Measurements from ENCODE around the gene TSPAN18. TPM values are rescaled to one million over a fixed set of nuclear protein-coding genes. Genes with fewer than 3 reads are reported as not detected.

Gene TSPAN18
- total RNA-seq, 1 experiment from 2014 or later: 18.3 TPM

DNA sequence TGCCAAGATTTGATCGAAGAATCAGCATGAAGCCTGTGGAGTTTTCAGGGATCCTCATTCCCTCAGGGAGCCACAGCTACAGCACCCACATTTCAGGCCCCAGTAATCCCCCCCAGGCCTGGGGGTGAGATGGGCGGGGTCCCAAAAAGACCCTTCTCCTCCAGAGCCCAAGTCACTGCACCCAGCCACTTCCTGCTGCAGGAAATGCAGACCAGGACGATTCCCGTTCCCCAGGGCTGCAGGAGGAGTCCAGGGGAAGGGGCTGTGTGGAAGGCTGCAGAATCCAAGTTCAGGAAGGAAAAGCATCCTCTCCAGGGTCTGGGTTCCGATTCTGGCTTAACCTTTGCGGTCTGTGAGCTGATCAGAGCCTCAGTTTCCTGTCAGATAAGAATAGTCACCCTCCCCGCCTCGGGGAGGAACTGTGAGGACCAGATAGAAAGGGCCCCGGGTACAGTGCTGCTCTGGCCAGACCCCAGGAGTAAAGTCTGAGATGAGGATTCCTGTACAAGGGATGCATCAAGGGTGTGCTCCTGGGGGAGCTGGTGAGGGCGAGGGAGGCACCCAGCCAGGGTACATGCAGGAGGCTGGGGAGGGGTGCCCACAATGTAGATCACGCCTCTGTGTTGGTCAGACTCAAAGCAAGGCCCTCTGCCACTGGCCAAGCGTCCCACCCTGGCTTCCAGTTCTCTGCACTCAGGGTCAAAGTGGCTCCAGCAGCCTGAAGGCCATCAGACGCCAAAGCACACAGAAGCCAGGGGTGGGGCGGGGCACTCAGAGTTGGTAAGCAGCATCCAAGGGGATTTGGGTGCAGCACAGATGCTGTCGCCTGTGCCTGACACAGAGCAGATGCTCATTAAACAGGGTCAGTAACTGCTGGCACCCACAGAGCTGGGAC, 254.0 kb downstream of the TSPAN18 start:
- Histone ChIP-seq H3K9me2 (ENCODE audit: insufficient read depth) (no peaks in the 10 kb centered on the region), H2AFZ (ENCODE audit: low read depth, low read length, poor library complexity, severe bottlenecking) (no peak overlapping the region), H3K4me3 (replicated peaks in 1 of 2; ENCODE audit: low read depth in 1 of 2, low read length in 2 of 2) (no peak overlapping the region), H3K27me3 (ENCODE audit: insufficient read depth, low read length) (peaks cover 2% of the 10 kb centered on the region; the same call in 1 of the 2 replicates), H3K36me3 (ENCODE audit: control insufficient read depth in 1 of 2, insufficient read depth in 2 of 2, low read length in 2 of 2) (no peaks in the 10 kb centered on the region), H4K20me1 (ENCODE audit: insufficient read depth) (no peaks in the 10 kb centered on the region), H3K4me2 (ENCODE audit: low read length) (no peak overlapping the region), H3K4me1 (ENCODE audit: control insufficient read depth in 1 of 2, insufficient read depth in 2 of 2, low read length in 2 of 2) (peaks cover 15 to 20% of the 10 kb centered on the region in 2 experiments), H3K27ac (ENCODE audit: low read depth, low read length) (no peak overlapping the region), H3K79me2 (ENCODE audit: insufficient read depth, low read length) (no peaks in the 10 kb centered on the region), H3K9ac (ENCODE audit: low read length) (no peak overlapping the region), H3K9me3 (ENCODE audit: control insufficient read depth in 1 of 2, insufficient read depth in 1 of 2, low read depth in 1 of 2, low read length in 2 of 2) (no peaks in the 10 kb centered on the region)
- POLR2A ChIA-PET: no interaction called here
- DNase-seq (ENCODE audit: low read depth, low spot score) (no peak), ATAC-seq (no peak)
- TF ChIP-seq ZNF274 (IDR thresholded peaks at IDR 0.05; ENCODE audit: low read depth, low read length) (no peak), SRF (IDR thresholded peaks at IDR 0.05; ENCODE audit: low read depth) (no peak), SIN3A (IDR thresholded peaks at IDR 0.05; ENCODE audit: low read depth) (no peak), RAD21 (IDR thresholded peaks at IDR 0.05; ENCODE audit: low read depth) (no peak), EZH2 (IDR thresholded peaks at IDR 0.05) (no peak), JUND (IDR thresholded peaks at IDR 0.05) (no peak), TCF7L2 (IDR thresholded peaks at IDR 0.05; ENCODE audit: borderline replicate concordance, extremely low read depth, insufficient read depth, insufficient read length) (no peak), EGR1 (IDR thresholded peaks at IDR 0.05; ENCODE audit: low read depth) (no peak), EZH2phosphoT487 (IDR thresholded peaks at IDR 0.05; ENCODE audit: borderline replicate concordance) (no peak), FOSL1 (IDR thresholded peaks at IDR 0.05; ENCODE audit: low read depth) (no peak), POLR2A (IDR thresholded peaks at IDR 0.05; ENCODE audit: borderline replicate concordance, extremely low read depth, insufficient read depth, insufficient read length) (no peak), CEBPB (IDR thresholded peaks at IDR 0.05; ENCODE audit: low read depth) (no peak)
- TF ChIP-seq, protein P1, sequence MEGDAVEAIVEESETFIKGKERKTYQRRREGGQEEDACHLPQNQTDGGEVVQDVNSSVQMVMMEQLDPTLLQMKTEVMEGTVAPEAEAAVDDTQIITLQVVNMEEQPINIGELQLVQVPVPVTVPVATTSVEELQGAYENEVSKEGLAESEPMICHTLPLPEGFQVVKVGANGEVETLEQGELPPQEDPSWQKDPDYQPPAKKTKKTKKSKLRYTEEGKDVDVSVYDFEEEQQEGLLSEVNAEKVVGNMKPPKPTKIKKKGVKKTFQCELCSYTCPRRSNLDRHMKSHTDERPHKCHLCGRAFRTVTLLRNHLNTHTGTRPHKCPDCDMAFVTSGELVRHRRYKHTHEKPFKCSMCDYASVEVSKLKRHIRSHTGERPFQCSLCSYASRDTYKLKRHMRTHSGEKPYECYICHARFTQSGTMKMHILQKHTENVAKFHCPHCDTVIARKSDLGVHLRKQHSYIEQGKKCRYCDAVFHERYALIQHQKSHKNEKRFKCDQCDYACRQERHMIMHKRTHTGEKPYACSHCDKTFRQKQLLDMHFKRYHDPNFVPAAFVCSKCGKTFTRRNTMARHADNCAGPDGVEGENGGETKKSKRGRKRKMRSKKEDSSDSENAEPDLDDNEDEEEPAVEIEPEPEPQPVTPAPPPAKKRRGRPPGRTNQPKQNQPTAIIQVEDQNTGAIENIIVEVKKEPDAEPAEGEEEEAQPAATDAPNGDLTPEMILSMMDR (IDR thresholded peaks at IDR 0.05 in 2 of 3, conservative IDR thresholded peaks at IDR 0.05 in 1 of 3; ENCODE audit: borderline replicate concordance in 1 of 3, insufficient read depth in 1 of 3, low read depth in 2 of 3, low read length in 2 of 3): no peak
- intact Hi-C loops (cut with micrococcal nuclease): no loop called here
- CTCF ChIA-PET: no interaction called here
- no TSS peak for BruUV-seq (replicated peaks)
- RAD21 ChIA-PET (ENCODE audit: low non-redundant PET in 1 of 2, low total read pairs in 2 of 2, uncharacterized antibody in 2 of 2, unreplicated experiment in 2 of 2): no interaction called here

Other genes starting within 250 kb of the TSPAN18 start
- 16.7 TPM for gene CD82, start 161.3 kb upstream of the TSPAN18 start, total RNA-seq (2021; ENCODE audit: unreplicated experiment)
- gene TP53I11, start 223.9 kb downstream of the TSPAN18 start, total RNA-seq (2021; ENCODE audit: unreplicated experiment): 46.9 TPM

Measured in HCT116 (cell line).